DND-41 (cell line): ENCODE data around the gene SLC66A2.

ENCODE experiments used
- CTCF ChIP-seq: IDR thresholded peaks from 2 replicates; pipeline ENCODE4 v1.5.1; 2012; ENCODE audit warnings: borderline replicate concordance, low read length, moderate library complexity, mild to moderate bottlenecking; ENCODE audit not compliant: poor library complexity, severe bottlenecking; ENCODE audit errors: extremely low read depth
- EZH2 ChIP-seq: IDR thresholded peaks from 3 replicates; pipeline ENCODE4 v1.6.1; 2012; ENCODE audit warnings: borderline replicate concordance, low read depth, mild to moderate bottlenecking, moderate library complexity, low read length, inconsistent platforms; ENCODE audit not compliant: severe bottlenecking

GRCh38 chr18:79927607-79928562 is 23.6 kb downstream of the SLC66A2 start:
- TF ChIP-seq CTCF: no peak
- no peak for TF ChIP-seq EZH2
